Left renal pelvis (tissue), 4 donors: ENCODE measurements around the gene RXRB. TPM values are rescaled to one million over a fixed set of nuclear protein-coding genes. Genes with fewer than 3 reads are reported as not detected.

Source experiments
- DNase-seq, 4 donors: peaks; one replicate each; pipeline ENCODE4 v3.0.0-alpha.2; 2013; ENCODE audit warnings: low read depth in 4 of 4, low spot score in 3 of 4
- polyA plus RNA-seq, 4 donors: library from polyadenylated mRNA; unstranded; fragments of 120-200 nt; gene quantifications; one replicate each; pipeline ENCODE4 v1.2.1, GENCODE V29; 2013; ENCODE audit not compliant: insufficient read length in 4 of 4

RXRB gene
- polyA plus RNA-seq, 4 donors: 47.0 to 66.5 (median 55.5) TPM

GRCh38 chr6:33177552-33178446, 22.7 kb downstream of the RXRB start:
- no peak for DNase-seq

GRCh38 chr6:33176906-33177305, 23.6 kb downstream of the RXRB start:
- no peak for DNase-seq

DNA sequence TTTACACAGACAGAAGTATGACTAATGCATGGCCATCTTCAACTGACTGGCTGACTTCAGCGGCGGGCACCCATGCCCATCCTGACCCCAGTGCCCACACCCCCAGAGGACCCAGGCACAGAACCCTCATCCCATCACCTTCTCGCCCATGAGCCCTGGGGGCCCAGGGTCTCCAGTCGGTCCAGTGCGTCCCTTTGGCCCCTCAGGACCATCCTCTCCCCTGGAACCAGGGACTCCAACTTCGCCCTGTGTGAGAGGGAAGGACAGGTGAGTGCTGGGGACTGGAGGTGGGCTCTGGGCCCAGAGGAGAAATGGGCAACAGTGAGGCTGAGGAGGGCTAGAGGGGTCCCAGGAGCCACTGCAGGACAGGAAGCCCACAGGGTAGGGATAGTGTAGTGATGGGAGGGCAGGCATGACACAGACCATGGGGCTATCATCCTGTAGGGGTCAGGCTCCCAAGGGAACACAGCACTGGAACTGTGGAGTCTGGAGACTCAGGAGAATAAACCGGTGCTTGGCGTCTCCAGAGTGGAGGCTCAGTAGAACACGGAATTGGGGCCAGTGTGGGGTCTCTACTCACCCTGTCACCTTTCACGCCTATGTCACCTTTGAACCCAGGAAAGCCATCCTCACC, 24.9 kb downstream of the RXRB start:
- DNase-seq: no peak

DNA sequence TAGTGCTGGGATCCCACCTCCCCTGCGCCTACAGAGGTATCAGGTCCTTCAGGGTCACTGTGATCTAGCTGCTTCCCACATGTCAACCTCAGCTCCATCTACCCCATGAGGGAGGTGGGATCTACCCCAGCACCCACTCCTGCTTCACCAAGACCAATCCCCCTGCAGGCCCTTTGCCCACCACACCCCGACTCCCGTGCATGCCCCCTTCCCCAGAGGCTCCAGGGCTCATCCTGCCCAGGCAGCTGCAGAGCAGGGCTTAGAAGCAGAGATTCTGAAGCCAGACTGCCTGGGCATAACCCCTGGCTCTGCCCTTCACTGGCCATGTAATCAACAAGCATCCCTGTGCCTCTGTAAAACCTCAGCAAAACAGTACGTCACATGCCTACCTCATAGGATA, 25.7 kb downstream of the RXRB start:
- DNase-seq: no peak

- DNase-seq: no peak
These were observed 26.8 kb downstream of the RXRB start for GRCh38 chr6:33173535-33174180.

GRCh38 chr6:33172688-33173534, 27.6 kb downstream of the RXRB start:
- DNase-seq: no peak

- no peak for DNase-seq
These were observed 28.4 kb downstream of the RXRB start for GRCh38 chr6:33171880-33172687.

DNA sequence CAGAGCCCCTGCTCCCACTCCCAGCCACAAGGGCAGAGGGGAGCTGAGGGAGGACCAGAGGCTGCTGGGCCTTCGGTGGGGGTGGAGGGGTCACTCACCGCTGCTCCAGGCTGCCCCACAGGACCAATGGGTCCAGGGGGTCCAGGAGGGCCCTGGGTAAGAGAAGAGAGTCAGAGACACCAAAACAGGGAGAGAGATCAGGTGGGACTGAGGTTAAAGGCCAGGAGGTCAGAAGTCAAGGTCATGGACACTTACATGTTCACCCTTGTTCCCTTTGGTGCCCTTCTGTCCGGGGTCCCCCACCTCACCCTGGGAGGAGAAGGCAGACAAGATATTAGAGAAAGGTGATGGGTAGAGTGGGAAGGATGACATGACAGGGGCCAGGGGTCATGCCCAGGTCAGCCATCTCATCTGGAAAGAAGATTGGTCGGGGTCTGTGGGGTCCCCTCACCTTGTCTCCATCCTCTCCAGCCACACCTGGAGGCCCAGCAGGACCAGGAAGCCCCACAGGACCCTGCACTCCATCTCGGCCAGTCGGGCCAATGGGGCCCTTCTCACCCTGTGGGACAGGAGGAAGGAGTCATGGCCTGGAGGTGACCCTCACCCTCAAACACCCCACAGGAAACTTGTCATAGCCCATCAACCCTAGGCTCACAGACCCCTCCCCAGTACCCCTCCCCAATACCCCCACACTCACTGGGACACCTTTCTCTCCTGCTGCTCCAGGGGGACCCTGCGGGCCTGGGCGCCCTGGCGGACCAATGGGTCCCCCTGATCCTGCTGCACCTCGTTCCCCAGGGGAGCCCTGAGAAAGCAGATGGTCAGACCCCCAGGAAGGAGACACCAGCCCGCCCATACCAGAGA, 29.2 kb downstream of the RXRB start:
- no peak for DNase-seq

DNA sequence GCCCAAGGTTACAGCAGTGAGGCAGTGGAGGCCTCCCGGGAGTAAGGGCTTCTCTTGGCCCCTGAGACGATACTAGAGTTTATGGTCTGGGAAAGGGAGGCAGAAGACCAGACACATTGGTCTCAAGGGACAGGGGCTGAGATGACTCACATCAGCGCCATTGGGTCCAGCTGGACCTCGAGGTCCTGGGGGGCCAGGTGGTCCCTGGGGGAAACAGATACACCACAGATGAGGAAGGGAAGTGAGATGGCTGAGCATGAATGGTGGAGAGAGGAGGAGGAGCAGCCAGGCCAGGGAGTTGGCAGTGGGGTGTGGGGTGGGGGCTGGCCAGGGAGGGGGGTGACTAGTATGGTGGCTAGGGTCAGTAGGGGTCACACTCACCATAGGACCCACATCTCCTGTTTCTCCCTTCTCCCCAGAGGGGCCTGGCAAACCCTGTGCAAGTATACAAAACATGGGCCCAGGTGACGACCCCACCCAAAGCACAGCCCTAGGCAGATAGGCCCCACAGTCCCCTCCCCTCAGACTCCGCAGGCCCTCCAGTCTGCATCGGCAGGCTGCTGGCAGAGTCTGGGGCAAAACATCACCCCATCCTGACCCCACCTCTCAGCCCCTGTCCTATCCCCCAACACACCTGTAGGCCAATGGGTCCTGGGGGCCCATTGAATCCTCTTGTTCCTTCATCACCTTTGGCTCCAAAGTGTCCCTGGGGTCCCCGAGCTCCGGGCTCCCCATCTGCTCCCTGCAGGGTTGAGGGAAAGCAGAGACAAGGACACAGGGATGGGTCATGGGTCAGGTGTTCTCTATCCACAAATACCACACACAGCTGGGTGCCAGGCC, 30.1 kb downstream of the RXRB start:
- DNase-seq: no peak

DNA sequence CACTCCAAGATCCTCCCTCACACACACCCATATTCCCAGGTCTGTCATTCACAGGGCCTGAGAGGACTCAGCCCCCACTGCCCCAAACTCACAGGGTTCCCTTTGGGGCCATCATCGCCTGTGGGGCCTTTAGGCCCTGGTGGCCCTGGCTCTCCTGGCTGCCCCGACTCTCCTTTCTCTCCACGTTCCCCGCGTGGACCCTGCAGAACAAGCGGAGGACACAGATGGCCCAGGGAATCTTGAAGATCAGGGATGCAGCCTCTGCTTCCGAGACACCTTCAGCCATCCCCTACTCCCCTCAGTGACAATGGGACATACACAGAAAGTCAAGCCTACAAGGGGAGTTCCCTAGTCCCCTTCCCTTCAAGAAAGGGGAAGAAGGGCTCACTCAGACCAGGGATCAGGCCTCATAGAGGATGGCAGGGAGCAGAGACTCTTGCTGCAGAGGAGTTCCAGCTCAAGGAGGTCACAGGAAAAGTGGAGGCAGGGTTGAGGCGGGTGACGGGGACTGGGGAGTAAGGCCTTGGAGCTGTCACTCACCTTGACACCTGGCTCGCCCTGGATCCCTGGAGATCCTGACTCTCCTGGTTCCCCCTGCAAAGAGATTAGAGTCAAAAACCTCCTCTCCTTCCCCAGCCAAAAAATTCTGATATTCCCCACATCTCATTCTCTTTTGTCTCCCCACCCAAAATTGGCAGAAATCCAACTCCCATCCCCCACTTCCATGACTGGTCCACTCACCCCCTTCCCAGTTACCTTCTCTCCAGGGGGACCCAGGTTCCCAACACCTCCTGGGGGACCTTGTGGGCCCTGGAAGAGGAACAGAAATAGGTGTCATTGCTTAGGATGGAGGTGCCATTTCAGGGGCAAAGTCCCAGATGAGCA, 30.9 kb downstream of the RXRB start:
- no peak for DNase-seq

GRCh38 chr6:33168639-33169038, 31.8 kb downstream of the RXRB start:
- DNase-seq: no peak

GRCh38 chr6:33168284-33168601, 32.2 kb downstream of the RXRB start:
- no peak for DNase-seq

DNA sequence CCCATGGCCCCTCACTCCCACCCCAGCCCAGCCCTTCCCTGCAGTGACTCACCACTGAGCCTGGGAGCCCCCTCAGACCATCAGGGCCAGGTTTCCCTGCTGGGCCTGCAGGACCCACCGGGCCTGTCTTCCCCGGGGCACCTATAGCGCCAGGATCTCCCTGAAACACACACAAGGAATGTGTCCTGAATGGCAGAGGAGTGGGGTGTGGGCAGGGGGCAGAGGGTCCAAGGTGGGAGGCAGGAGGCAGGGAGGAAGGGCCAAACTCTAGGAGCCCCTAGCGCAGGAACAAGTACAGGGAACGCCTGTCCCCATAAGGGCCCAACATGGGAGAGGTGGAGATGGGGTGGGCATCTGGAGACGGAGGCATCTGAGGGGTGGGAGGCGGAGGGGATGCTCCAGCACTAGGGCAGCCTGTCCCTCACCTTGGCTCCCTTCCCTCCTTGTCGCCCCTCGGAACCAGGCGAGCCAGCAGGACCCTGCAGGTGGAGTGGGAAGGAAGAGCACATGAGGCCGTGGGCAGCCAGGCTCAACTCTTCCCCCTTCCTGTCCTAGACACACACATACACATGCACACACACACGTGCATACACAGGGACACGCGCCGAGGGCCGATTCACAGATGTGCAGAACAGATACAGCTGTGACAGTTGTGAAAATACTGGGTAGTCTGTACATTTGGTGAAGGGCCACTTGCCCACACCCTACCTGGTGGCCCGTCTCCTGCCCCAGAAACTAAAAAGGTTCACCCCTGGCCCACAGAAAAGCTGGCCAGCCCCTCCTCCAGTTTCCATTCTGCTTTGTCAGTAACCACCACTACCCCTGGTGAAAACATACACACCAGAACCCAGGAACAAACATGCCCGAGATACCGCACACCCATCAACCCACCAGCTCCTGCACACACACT, 32.8 kb downstream of the RXRB start:
- DNase-seq: no peak

DNA sequence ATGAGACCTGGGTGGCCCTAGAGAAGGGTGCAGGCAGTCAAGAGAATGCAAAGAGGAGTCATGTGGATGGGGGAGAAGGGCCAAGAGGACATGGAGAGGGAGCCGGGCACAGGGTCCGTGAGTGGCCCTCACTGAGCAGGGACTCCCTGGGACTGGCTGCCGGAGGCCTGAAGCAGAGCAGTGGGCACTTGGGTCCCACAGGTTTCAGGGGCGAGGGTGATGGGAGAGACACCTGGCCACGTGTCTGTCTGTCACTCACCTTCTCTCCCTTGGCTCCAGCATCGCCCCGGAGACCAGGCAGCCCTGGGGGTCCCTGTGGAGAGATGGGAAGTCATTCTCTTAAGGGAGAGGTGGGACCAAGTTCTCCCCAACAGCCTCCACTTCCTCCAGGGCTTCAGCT, 33.7 kb downstream of the RXRB start:
- DNase-seq: no peak

GRCh38 chr6:33166363-33166762, 34.1 kb downstream of the RXRB start:
- no peak for DNase-seq

- no peak for DNase-seq
These were observed 34.7 kb downstream of the RXRB start for GRCh38 chr6:33165581-33166258.
